Aortic smooth muscle cell (primary cell): ENCODE data around the gene SENP1. TPM values are rescaled to one million over a fixed set of nuclear protein-coding genes. Genes with fewer than 3 reads are reported as not detected.

Experiments used
- total RNA-seq: library from RNA; depleted of rRNA; stranded (reverse); fragments of >200 nt; gene quantifications from 2 replicates; pipeline ENCODE4 v1.2.3, GENCODE V29; 2014

Gene SENP1
- total RNA-seq: 11.8 and 16.9 TPM in 2 replicates

GRCh38 chr12:48105867-48106680 is at the start of gene SENP1:
TSS of gene SENP1 (minus strand) at chr12:48106079. CDS start at chr12:48101472, 4,607 bp downstream.

GRCh38 chr12:48119078-48119833 is 13.4 kb upstream of the SENP1 start, which contains the start of gene PFKM:
TSS of gene PFKM (plus strand) at chr12:48119364. CDS start at chr12:48122775, 3,411 bp downstream.

GRCh38 chr12:48004053-48004941 is 101.6 kb downstream of the SENP1 start, which contains the start of gene COL2A1:
TSS of gene COL2A1 (minus strand) at chr12:48004476. CDS start at chr12:48004321, 155 bp downstream.

Other genes with a start within 250 kb of the SENP1 start
- gene VDR, start 201.1 kb downstream of the SENP1 start, total RNA-seq: 3.6 and 6.1 TPM in 2 replicates
- gene TMEM106C, start 142.5 kb downstream of the SENP1 start, total RNA-seq: 103 and 112 TPM in 2 replicates
- not detected in 2 replicates for gene COL2A1, start 101.6 kb downstream of the SENP1 start, total RNA-seq
- 71.5 and 74.9 TPM in 2 replicates for gene PFKM, start 13.3 kb upstream of the SENP1 start, total RNA-seq
- gene ASB8, start 51.4 kb upstream of the SENP1 start, total RNA-seq: 15.3 and 20.6 TPM in 2 replicates
- gene CCDC184, start 77.6 kb upstream of the SENP1 start, total RNA-seq: 0.19 and 0.53 TPM in 2 replicates
- not detected in 2 replicates for gene OR10AD1, start 97.2 kb upstream of the SENP1 start, total RNA-seq
- 9.6 and 10.9 TPM in 2 replicates for gene ZNF641, start 244.8 kb upstream of the SENP1 start, total RNA-seq